HG02642 (cell line): Measurements from ENCODE around the gene INPP4B.

Experiments used
- ATAC-seq: cut with Tn5 transposase; IDR thresholded peaks from one replicate; pipeline ENCODE4 v1.9.1; 2021; ENCODE audit warnings: mild to moderate bottlenecking; ENCODE audit not compliant: unreplicated experiment, poor library complexity

INPP4B gene

GRCh38 chr4:142284402-142285221, 561.5 kb downstream of the INPP4B start:
- ATAC-seq: no peak

GRCh38 chr4:142282870-142283431, 563.1 kb downstream of the INPP4B start:
- ATAC-seq: no peak

GRCh38 chr4:142281999-142282398, 564.1 kb downstream of the INPP4B start:
- no peak for ATAC-seq

GRCh38 chr4:142278663-142279062, 567.4 kb downstream of the INPP4B start:
- ATAC-seq: no peak

GRCh38 chr4:142278171-142278570, 567.9 kb downstream of the INPP4B start:
- ATAC-seq: no peak

GRCh38 chr4:142274137-142274536, 572.0 kb downstream of the INPP4B start:
- ATAC-seq: no peak

- ATAC-seq: no peak
These were observed 573.6 kb downstream of the INPP4B start for GRCh38 chr4:142272452-142272851.

- no peak for ATAC-seq
These were observed 574.3 kb downstream of the INPP4B start for GRCh38 chr4:142271832-142272231.

DNA sequence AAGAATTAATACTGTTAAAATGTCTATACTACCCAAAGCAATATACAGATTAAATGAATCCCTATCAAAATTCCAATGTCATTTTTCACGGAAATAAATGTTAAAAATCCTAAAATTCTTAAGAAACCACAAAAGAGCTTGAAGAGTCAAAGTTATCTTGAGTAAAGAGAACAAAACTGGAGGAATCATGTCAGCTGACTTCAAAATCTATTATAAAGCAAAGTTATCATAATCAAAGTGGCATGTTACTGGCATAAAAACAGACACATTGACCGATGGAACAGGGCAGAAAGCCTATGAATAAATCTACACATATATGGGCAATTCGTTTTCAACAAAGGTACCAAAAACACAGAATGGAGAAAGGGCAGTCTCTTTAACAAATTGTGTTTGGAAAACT, 579.0 kb downstream of the INPP4B start:
- no peak for ATAC-seq

- ATAC-seq: no peak
These were observed 580.2 kb downstream of the INPP4B start for GRCh38 chr4:142265946-142266345.

GRCh38 chr4:142265536-142265935, 580.6 kb downstream of the INPP4B start:
- ATAC-seq: no peak

GRCh38 chr4:142264961-142265360, 581.1 kb downstream of the INPP4B start:
- no peak for ATAC-seq

DNA sequence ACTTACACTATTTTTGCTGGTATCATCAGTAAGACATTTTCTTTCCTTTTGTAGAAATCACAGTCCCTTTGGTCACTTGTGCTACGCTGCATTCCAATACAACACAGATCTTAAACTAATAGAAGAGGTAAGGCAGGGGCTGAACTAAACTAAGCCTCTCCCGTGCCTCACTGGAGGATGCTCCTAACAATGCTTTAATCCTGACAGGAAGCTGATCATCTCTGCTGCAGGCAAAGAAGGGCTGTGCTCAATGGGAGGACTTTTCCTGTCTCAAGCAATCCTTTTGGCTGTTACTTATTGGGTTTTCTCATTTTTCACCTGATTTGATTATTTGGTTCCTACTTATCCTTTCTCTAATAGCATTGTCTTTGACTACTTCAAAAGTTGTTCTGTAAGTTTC, 583.1 kb downstream of the INPP4B start:
- no peak for ATAC-seq

DNA sequence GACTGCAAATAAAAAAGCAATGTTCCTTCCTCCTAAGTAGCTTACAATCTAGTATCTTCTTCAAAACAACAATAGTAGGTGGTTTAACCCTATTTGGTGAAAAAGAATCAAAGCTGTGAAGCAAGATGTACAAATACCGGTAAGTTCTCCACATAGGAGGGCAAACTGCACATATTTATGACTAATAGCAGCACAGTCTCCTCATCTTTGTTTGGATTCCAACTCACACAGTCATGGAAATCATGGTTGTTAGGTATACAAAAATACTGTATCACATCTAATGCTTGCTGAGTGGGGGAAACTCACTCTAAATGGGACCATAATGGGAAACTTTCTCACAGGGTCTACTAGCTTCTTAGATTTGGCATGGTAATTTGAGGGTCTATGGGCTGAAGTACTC, 597.2 kb downstream of the INPP4B start:
- no peak for ATAC-seq

DNA sequence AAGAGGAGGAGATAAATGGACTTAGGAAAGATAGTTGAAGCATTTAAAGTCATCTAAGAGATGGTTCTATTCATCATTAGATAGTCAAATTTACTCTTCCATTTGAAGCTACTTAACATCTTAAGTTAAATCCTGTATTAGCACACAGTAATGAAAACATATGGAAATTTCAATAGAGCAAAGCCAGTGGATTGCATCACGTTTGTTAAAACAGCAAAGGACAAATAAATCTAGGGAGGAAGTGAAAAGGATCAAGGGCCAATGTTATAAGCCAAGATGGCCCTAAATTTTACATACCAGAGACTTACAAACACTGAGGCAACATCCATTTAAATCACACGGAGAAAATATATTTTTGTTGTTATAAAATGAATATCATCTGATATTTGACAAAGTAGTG, 602.8 kb downstream of the INPP4B start:
- ATAC-seq: no peak

- ATAC-seq: no peak
These were observed 603.9 kb downstream of the INPP4B start for GRCh38 chr4:142242156-142242555.

DNA sequence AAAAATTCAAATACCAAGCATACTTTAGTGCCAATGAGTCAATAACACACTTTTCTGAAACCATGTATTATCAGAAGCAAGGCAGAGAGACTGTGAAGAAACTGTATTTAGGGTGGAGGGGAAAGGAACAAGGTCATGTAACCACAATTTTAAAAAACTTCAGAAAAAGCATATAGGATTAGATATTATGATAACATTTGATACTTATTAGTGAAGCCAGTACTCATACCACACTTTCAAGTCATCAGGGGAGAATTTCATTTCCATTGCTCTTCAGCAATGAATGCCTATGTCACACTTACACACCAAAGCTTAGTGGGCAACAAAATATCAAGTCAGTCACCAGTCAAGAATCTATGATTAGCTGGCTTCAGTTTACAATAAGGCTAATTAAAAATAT, 607.5 kb downstream of the INPP4B start:
- no peak for ATAC-seq

- ATAC-seq: no peak
These were observed 609.8 kb downstream of the INPP4B start for GRCh38 chr4:142236268-142236667.

GRCh38 chr4:142231787-142232186, 614.3 kb downstream of the INPP4B start:
- no peak for ATAC-seq

- no peak for ATAC-seq
These were observed 615.1 kb downstream of the INPP4B start for GRCh38 chr4:142230991-142231390.

DNA sequence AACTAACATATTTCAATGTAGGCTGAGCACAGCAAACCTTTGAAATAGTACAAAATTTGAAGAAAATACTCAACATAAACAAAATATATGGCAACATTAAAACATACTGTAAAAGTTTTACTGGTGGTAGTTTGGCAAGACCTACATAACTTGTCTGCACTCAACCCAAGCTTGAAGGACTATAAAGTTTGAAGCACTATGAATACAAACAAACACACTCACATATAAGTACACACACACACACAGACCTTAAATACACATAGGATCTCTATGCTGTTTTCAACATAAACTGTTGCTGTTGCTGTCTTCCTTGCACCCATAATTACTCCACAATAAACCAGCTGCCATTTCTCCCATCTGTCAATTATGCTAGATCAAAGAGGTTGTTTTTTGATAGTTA, 620.1 kb downstream of the INPP4B start:
- no peak for ATAC-seq

- no peak for ATAC-seq
These were observed 624.0 kb downstream of the INPP4B start for GRCh38 chr4:142222127-142222526.
